Hematopoietic multipotent progenitor cell treated with erythropoietin and hydrocortisone succinate and interleukin-3 and kit ligand, for 8 days (in vitro differentiated cells): ENCODE measurements around the gene TTYH3.
A peak's percentile ranks its signal among the peaks of the same experiment; 100 is the strongest.

Experiments
- DNase-seq: peaks from one replicate; pipeline ENCODE4 v3.0.0-alpha.2; 2015

Gene TTYH3

DNA sequence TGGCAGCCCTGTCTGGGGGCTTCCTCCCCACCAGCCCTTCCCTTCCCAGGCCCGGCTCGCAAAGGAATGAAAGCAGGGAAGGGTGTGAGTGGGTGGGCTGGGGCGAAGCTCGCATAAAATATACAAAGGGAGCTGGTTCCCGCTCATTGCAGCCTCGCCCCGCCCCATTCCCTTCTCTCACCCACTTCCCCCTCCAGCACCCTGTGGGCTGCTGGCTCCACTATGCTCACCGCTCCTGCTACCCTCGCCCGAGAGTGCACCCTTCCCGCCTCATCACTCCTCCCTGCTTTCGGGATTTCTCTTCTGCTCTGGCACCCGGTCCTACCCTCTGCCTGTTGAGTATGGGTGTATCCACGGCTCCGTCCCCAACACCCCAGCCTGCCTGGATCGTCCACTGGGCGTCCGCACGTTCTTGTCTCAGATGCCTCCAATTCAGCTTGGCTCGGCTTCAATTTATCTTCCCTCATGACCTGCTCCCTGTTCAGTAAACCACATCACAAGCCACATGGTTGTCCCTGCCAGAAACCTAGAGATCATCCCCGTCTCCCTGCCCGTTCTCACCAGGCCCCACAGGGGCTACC is 14.4 kb upstream of the TTYH3 start:
- no peak for DNase-seq

DNA sequence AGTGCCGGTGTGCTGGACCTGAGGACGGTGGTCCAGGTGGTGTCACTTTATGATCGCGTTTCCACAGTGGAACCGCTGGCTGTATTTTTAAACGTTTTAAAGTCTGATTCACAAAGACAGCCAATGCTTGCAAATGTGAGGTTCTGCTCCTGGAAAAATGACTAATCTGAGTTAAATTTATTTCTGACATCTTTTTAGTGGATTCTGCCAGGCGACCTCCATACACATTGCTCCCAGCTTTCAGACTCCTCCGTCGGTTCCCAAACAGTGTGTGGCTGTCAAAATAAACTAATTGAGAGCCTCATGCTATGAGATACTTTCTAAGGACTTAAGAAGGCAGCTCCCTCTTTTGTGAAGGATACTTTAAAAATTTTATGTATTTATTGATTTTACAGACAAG is 12.7 kb upstream of the TTYH3 start:
- no peak for DNase-seq

DNA sequence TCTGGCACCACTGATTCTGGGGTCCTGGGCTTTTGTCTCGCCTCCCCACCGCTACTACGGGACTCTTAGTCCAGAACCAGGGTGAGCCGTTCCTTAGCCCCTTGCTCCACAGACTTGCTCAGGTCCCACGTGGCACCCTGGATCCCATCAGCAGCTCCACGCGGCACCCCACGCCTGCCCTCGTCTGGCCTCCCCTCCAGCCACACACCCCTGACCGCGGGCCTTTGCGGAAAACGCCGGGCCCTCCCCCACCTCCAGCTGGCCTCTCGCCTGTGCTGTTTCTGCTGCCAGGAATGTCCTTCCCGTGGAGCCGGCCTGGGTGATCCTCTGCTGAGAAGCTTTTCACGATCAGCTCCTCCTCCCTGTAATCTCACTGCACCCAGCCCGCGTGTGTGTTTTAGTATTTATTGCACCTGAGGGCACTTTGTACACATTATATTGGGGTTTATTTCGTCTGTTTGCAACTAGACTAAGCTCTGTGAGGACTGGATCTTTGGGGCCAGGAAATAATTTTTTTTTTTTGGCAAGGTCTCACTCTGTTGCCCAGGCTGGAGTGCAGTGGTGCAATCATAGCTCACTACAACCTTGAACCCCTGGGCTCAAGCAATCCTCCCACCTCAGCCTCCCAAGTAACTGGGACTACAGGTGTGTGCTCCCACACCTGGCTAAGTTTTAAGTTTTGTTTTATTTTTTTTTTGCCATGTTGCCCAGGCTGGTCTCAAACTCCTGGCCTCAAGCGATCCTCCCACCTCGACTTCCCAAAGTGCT is 10.5 kb upstream of the TTYH3 start:
- no peak for DNase-seq

GRCh38 chr7:2621948-2622640 is 9.7 kb upstream of the TTYH3 start:
- no peak for DNase-seq

- DNase-seq = no peak
These were observed 8.7 kb upstream of the TTYH3 start for GRCh38 chr7:2622869-2623697.

DNA sequence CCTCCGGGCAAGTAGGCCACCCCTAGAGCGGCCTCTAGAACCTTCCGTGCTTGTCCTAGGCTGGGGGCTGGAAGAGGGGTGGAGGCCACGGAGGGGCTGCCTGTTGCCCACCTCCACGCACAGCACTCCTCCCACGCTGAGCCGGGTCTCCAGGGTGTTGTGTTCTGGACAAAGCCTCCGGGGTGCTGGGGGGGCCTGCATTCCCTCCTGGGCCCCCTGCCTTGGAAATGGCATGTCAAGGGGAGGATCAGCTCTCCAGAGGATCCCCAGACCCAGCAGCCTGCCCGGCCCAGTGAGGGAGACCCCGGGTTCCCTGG is 8.1 kb upstream of the TTYH3 start:
- no peak for DNase-seq

DNA sequence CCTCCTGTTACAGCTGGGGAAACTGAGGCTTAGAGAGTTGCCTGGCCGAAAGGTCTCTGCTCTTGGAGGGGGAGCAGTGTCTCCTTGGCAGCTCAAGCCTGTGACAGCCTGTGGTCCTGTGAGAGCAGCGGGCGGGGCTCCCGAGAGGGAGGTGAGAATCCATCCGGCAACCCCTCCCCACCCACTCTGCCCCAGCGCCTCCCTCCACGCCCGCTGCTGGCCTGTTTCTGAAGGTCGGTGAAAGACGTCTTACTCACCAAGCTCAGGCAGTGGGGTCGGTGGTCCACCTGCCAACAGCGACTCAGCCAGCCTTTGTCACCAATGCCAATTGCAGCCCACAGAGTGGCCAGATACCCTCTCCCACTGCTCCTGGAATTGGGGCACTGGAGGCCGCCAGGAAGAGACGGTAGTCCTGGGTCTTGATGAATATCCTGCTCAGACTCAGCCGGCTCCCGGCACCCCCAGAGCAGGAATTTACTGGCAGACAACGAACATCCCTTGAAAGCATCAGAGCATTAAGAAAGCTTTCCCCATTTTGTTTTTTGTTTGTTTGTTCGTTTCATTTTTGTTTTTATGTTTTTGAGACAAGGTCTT is 7.4 kb upstream of the TTYH3 start:
- DNase-seq = no peak

DNA sequence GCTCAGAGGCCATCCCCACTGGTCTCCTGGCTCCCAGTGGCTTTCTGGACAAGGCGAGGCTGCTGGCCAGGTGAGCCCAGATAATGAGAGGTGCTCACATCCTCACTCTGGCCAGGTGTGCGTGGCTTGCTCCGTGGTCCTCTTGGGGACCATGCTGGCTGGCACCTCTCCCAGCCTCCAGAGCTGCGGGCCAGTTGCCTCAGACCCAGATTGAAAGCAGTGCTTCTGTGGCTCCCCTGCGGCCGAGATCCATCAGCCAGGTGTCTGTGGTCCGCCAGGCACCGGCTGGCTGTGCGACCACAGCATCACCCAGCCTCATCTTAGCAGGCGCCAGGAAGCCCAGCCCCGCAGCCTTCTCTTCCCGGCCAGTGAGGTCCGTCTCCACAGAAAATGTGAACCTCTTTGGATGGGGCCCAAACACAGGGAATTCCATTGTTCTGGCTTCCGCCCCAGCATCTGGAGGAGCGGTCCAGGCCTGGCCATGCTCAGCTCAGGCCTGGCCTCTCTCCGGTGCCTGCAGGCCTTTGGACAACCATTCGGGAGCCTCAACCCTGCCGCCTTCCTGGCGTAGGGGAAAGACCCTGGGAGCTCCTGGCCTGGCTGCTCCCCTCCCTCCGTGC is 5.2 kb upstream of the TTYH3 start:
- no peak for DNase-seq

GRCh38 chr7:2627258-2628129 is 4.3 kb upstream of the TTYH3 start:
- DNase-seq = no peak

DNA sequence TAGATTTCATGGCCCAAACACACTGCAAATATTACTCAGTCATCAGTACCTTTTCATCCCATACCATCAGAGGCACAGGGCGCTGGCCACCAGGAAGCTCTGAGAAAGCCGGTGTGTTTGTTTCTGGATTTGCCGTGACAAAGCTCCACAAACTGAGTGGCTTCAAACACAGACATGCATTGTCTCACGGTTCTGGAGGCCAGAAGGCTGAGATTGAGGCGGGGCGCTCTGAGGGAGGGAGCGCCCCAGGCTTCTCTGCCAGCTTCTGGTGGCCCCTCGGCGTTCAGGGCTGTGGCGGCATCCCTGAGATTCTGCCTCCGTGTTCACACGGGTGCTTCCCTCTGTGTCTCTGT is 3.7 kb upstream of the TTYH3 start:
- no peak for DNase-seq

GRCh38 chr7:2628891-2629290 is 2.9 kb upstream of the TTYH3 start:
- no peak for DNase-seq

- DNase-seq = no peak
These were observed 1.8 kb upstream of the TTYH3 start for GRCh38 chr7:2629746-2630681.

- DNase-seq = peak; percentile 14
These were observed 1.1 kb downstream of the TTYH3 start for GRCh38 chr7:2632733-2633537.

DNA sequence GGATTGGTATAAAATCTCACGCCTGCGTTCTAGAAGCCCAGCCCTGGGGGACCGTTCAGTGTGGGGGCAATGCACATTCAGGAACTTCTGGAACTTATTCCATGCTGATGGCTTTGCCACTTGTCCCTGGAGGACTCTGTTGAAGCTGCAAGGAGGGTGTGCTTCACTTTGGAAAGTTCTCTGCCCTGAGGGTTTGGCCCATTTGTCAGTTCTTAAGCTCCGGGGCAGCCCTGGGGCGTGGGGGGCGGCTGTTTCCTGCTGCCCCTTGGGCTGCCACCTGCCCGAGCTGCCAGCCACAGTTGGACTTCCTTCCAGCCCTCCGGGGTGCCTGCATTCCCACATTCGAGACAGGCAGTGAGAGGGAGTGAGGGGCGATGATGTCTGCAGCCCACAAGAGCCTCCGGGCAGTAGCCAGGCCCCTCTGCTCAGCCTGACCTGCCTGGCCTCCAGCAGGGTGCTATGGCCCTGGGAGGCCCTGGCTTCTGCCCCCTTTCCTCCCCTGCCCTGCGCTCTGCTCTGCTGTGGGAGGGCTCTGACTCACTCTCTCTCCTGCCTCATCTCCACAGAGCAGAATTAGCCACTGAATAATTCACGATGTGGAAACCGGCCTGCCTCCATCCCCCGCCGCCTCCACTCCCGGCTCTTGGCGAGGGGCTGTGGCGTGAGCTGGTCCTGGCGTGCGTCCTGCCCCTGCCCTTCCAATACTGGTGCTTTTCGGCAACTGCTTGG is 1.9 kb downstream of the TTYH3 start:
- DNase-seq = no peak

- DNase-seq = no peak
These were observed 2.7 kb downstream of the TTYH3 start for GRCh38 chr7:2634267-2635145.

GRCh38 chr7:2635148-2635668 is 3.4 kb downstream of the TTYH3 start:
- DNase-seq = no peak
